ENCODE data around the gene SYNE1.

DNA sequence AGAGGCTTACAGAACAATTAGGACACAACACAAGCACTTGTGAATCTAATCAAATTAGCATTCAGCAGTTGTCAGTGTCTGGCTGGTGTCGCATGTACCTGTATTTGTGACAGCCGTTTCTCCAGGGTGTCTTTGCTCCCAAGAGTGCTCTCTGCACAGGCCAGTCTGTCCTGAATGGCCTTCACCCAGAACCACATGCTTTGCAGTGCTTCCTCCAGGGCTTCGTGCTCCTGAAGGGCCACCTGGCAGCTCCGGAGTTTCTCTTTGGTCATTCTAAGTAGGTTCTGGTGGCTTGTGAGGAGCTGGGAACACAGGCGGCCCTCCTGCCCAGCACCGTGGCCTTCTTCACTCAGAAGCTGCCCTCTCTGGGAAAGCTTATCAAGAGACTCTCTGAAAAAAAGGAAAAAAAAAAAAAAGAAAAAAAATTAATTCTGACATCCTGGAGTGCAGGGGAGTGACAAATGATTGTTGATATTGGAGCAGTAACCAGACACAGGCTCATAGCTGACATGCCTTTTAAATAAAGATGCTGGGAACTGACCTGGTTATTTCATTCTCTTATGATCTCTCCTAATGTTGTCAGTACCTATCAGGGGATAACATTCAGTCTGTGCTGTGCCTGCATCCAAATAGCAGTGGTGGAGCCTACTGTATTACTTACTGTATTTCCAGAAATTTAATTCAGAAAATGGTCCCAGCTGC is 245.8 kb downstream of the SYNE1 start:
- TF ChIP-seq, protein P1, sequence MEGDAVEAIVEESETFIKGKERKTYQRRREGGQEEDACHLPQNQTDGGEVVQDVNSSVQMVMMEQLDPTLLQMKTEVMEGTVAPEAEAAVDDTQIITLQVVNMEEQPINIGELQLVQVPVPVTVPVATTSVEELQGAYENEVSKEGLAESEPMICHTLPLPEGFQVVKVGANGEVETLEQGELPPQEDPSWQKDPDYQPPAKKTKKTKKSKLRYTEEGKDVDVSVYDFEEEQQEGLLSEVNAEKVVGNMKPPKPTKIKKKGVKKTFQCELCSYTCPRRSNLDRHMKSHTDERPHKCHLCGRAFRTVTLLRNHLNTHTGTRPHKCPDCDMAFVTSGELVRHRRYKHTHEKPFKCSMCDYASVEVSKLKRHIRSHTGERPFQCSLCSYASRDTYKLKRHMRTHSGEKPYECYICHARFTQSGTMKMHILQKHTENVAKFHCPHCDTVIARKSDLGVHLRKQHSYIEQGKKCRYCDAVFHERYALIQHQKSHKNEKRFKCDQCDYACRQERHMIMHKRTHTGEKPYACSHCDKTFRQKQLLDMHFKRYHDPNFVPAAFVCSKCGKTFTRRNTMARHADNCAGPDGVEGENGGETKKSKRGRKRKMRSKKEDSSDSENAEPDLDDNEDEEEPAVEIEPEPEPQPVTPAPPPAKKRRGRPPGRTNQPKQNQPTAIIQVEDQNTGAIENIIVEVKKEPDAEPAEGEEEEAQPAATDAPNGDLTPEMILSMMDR (IDR thresholded peaks at IDR 0.05 in 8 of 11, conservative IDR thresholded peaks at IDR 0.05 in 3 of 11), result no peak
- no peak for TF ChIP-seq POLR2AphosphoS5 (IDR thresholded peaks at IDR 0.05)
- no peak for TF ChIP-seq POLR2A (IDR thresholded peaks at IDR 0.05)
